Mammary epithelial cell (primary cell): ENCODE results near the gene TXNDC12.

Source experiments
- CTCF ChIP-seq, 2 donors: IDR thresholded peaks in 1 of 2; conservative IDR thresholded peaks in 1 of 2; 2 replicates each; pipeline ENCODE4 v1.5.1; 2011 to 2012; ENCODE audit warnings: inconsistent platforms in 2 of 2, low read length in 2 of 2, mild to moderate bottlenecking in 2 of 2, control low read depth in 1 of 2, low read depth in 1 of 2; ENCODE audit not compliant: insufficient read depth in 1 of 2; ENCODE audit errors: extremely low read depth in 1 of 2
- EZH2 ChIP-seq: IDR thresholded peaks from 2 replicates; pipeline ENCODE4 v1.6.1; 2012; ENCODE audit warnings: low read length, inconsistent platforms, borderline replicate concordance

GRCh38 chr1:52008071-52008809 lies 46.8 kb downstream of the TXNDC12 start:
- no peak for TF ChIP-seq CTCF (conservative IDR thresholded peaks at IDR 0.05 in 1 of 2, IDR thresholded peaks at IDR 0.05 in 1 of 2; ENCODE audit: extremely low read depth in 1 of 2, insufficient read depth in 1 of 2, low read depth in 1 of 2, low read length in 2 of 2)
- no peak for TF ChIP-seq EZH2
